ENCODE measurements around the gene UBE2N.
A peak's percentile ranks its signal among the peaks of the same experiment; 100 is the strongest.
"Not testable (repeated sequence)": the region's sequence is repeated elsewhere in the genome, so short reads cannot be mapped to it uniquely, and the experiment has no call there.

DNA sequence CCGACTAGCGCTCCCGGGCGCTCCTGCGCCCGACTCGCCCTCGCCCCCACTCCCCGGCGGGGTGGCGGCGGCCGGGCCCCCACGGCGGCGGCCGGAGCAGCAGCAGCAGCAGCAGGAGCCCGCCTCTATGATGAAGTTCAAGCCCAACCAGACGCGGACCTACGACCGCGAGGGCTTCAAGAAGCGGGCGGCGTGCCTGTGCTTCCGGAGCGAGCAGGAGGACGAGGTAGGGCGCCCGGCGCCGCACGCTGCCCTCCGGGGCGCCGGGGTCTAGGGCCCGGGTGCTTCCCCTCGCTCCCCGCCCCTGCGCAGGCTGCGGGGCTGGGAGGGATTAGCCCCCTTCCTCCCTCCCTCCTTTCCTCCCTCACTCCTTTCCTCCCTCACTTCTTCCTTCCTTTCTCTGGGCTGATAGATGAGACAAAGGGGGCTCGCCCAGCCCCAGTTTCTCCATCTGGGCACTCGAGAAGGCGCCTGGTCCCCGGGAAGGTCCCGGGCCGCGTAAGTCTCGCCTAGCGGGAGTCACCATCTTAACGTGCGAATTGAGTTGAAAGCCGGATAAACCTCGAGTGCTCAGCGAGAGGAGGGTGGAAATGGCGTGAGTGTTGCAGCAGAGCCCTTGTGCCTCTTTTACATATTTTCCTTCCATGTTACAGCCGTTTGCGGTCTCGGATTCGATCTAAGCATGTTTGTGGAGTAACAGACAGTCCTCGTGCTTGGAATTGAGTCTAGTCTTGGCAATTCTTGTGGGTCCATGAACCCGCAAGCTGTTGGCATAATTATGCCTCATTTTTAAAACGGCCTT lies 63.4 kb downstream of the UBE2N start:
- TF ChIP-seq, protein P1, sequence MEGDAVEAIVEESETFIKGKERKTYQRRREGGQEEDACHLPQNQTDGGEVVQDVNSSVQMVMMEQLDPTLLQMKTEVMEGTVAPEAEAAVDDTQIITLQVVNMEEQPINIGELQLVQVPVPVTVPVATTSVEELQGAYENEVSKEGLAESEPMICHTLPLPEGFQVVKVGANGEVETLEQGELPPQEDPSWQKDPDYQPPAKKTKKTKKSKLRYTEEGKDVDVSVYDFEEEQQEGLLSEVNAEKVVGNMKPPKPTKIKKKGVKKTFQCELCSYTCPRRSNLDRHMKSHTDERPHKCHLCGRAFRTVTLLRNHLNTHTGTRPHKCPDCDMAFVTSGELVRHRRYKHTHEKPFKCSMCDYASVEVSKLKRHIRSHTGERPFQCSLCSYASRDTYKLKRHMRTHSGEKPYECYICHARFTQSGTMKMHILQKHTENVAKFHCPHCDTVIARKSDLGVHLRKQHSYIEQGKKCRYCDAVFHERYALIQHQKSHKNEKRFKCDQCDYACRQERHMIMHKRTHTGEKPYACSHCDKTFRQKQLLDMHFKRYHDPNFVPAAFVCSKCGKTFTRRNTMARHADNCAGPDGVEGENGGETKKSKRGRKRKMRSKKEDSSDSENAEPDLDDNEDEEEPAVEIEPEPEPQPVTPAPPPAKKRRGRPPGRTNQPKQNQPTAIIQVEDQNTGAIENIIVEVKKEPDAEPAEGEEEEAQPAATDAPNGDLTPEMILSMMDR (IDR thresholded peaks at IDR 0.05): not testable (repeated sequence)
- TF ChIP-seq POLR2A (IDR thresholded peaks at IDR 0.05): peak in 1 of 2 donors; percentile 48

All from thyroid gland (tissue), 4 donors.